ENCODE measurements around the gene CTNNA3.
"Not testable (repeated sequence)": the region's sequence is repeated elsewhere in the genome, so short reads cannot be mapped to it uniquely, and the experiment has no call there.

Gene CTNNA3

DNA sequence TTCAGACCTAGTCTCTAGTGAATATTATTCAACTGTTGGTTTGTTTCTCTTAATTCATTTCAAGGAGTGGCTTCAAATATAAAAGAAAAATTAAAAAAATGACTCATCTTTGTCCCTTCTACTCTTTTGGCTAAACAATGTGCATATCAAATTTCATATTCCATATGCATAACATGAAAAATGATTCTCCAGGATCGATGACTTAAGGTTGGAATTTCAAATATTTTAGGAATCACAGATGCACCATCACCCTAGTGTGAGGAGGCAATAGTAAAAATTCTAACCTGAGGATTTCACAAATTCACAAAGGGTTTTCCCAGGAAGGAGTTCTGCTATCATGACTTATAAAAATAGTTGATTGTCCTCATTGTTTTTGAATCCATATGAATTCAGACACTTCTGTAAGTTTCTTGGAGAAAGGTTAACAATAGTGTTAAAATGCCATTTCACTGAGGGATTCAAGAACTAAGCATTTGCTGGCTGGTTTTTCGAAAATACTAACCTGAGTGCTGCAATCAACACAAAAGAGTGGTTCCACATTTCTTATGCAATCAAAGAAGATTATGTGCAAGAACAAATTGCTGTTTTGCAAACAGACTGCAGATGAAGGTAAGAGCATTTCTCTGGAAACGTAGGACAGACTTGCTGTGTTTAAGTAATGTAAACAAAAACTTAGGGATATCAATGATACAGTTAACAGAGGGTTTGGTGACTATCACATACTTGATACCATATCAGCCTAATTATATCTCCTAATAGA lies 1317.7 kb downstream of the CTNNA3 start:
- no peak for DNase-seq (ENCODE audit: low read depth)

DNA sequence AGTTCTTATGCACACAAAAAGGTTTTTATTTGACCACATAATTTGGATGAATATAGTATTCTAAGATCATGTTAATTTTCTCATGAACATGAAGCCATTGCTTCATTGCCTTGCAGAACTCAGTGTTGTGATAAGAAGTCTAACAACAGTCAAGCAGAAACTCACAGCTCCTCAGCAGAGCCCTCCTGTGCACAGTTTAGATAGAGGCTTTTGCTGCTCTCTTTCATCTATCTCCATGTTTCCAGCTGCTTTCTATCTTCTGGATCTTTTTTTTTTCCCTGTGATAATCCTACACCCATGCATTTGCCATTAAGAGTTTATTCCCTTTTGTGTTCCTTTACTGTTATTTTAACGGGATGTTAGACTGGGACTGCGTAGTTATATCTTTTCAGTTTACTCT lies 1327.8 kb downstream of the CTNNA3 start:
- DNase-seq (ENCODE audit: low read depth): no peak

DNA sequence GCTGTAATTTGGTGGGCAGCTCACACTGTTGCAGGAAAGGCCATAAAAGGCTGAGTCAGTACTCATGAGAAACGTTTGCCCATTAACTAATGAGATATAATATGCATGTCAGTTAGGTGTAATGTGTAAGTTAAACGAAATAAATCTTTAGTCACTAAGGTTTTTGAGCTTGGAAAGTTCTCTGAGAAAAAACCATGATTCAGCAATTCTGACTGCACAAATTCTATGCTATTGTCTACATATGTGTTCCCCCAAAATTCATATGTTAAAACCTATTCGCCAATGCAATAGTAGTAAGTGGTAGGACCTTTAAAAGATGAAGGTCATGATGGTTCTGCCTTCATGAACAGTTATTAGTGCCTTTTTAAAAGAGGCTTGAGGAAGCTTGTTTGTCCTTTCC lies 1329.8 kb downstream of the CTNNA3 start:
- DNase-seq (ENCODE audit: low read depth): no peak

GRCh38 chr10:66365686-66366085 lies 1330.3 kb downstream of the CTNNA3 start:
- no peak for DNase-seq (ENCODE audit: low read depth)

DNA sequence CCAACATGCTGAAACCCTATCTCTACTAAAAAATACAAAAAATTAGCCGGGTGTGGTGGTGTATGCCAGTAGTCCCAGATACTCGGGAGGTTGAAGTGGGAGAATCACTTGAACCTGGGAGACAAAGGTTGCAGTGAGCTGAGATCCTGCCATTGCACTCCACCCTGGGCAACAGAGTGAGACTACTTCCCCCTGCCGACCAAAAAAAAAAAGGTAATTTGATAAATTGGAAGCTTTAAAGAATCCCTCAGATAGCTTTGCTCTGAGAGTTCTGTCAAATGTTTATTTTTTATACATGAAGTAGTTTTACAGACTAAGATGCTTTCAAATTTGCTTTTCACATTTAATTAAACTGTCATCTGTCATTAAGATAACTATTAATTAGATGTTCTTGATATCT lies 1333.5 kb downstream of the CTNNA3 start:
- DNase-seq (ENCODE audit: low read depth): no peak

GRCh38 chr10:66353822-66354221 lies 1342.2 kb downstream of the CTNNA3 start:
- DNase-seq (ENCODE audit: low read depth): not testable (repeated sequence)

DNA sequence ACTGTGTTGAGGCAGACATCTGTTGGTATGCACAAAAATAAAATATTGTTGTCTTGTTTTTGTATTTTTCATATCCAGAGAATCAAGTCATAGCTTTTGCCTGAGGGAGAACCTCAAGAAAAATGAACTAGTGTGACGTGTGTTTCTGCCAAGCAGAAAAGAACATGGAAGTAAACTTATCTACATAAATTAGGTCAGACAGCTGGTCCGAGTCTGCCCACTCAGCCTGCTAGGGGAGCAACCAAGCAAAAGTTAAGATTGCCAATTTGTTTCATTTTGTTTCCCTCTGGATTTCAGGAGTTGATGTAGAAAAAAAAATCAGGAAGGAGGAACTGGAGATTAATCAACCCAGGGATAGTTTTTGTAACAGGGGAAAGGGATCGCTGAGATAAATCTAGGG lies 1342.6 kb downstream of the CTNNA3 start:
- no peak for DNase-seq (ENCODE audit: low read depth)

DNA sequence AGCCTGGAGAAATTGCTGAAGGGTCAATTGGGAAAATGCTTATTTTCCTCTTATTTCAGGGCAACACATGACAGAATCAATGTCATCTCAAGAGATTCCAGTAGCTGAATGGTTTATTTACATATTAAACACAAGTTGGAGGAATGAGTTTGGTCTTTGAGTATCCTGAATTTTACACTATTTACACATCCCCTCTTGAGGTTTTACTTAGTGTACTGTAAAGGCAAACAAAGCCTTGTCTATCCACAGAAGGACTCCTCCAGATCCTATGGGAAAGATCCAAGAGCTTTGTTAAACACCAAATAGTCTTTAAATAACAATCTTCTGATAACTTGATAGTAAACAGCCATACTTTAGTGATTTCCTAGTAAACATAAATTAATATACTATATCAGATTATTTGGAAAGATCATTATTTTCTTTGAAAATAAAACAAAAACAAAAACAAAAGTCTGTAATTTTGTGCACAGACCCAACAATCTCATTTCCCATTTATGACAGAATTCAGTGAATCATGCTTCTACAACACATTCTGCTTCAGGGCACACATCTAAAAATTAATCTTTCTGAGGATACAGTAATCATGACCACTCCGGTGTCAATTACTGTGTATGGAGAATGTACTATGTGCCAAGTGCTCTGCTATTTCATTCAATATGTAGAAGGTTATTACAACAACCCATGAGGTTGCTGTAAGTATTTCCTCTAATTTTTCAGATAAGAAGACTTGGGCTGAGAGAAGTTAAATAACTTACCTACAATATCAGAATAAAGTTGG lies 1345.2 kb downstream of the CTNNA3 start:
- DNase-seq (ENCODE audit: low read depth): no peak

DNA sequence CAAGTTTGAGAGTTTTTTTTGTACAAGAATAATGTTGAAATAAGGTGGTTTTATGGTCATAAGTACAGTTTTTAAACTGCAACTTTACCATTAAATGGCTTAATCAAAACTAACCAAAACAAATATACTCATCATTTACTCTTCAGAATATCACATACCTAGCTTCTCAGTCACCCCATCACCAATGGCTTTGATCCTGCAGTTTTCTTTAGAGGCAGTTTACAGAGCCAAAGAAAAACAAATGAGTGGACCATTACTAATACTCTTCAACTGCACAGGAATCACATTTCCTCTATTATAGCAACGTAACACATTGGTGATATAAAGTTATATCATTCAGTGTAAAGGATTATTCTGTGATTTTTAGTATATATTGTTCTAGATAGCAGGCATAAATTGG lies 1346.3 kb downstream of the CTNNA3 start:
- DNase-seq (ENCODE audit: low read depth): no peak

DNA sequence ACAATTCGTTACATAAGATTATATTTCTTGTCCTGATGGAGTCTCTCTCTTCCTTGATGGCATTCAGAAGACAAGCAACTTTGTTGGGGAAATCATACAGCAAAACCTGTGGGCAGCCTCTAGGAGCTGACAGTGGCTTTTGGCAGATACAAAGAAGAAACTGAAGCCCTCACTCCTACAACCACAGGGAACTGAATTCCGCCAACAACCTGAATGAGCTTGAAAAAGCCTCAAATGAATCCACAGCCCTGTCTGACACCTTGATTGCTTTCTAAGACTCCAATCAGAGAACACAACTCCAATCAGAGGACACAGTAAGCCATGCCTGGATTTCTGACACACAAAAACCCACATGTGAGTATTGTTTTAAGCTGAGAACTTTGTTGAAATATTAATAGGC lies 1346.9 kb downstream of the CTNNA3 start:
- no peak for DNase-seq (ENCODE audit: low read depth)

GRCh38 chr10:66337211-66337610 lies 1358.8 kb downstream of the CTNNA3 start:
- no peak for DNase-seq (ENCODE audit: low read depth)

GRCh38 chr10:66336791-66337190 lies 1359.2 kb downstream of the CTNNA3 start:
- no peak for DNase-seq (ENCODE audit: low read depth)

DNA sequence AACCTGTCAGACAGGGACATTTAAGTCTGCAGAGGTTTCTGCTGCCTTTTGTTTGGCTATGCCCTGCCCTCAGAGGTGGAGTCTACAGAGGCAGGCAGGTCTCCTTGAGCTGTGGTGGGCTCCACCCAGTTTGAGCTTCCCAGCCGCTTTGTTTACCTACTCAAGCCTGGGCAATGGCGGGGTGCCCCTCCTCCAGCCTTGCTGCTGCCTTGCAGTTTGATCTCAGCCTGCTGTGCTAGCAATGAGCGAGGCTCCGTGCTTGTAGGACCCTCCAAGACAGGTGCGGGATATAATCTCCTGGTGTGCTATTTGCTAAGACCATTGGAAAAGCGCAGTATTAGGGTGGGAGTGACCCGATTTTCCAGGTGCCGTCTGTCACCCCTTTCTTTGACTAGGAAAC lies 1360.2 kb downstream of the CTNNA3 start:
- not testable (repeated sequence) for DNase-seq (ENCODE audit: low read depth)

DNA sequence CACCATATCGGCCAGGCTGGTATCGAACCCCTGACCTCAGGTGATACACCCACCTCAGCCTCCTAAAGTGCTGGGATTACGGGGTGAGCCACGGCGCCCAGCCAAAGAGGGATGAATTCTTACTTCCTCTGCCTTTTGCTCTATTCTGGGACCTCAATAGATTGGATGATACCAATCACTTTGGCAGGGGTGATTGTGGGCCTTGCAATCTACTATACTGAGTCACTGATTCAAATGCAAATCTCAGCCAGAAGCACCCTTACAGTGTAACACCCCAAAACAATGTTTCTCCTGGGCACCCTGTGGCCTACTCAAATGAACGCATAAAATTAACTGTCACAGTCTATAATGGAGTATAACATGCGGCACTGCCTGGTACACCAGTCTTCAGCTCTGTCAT lies 1366.8 kb downstream of the CTNNA3 start:
- DNase-seq (ENCODE audit: low read depth): no peak

GRCh38 chr10:66326876-66327275 lies 1369.1 kb downstream of the CTNNA3 start:
- DNase-seq (ENCODE audit: low read depth): no peak

DNA sequence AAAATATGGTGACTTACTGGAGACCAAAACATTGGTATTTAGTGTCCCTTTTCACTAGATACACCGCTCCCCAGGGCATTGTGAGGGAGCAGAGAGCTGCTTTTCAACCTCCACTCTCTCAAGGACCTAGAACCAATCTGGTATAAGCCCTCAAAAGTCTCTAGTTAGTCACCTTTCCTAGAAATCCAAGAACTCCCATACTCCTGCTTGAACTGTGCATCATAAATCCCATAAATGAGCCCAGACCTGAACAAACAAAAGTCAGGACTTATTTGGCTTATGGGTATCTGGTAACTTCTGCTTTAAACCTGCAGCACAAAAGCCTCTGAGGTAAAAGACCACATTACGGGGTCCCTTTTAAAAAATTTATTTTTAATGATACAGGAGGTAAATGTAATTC lies 1373.2 kb downstream of the CTNNA3 start:
- DNase-seq (ENCODE audit: low read depth): no peak

DNA sequence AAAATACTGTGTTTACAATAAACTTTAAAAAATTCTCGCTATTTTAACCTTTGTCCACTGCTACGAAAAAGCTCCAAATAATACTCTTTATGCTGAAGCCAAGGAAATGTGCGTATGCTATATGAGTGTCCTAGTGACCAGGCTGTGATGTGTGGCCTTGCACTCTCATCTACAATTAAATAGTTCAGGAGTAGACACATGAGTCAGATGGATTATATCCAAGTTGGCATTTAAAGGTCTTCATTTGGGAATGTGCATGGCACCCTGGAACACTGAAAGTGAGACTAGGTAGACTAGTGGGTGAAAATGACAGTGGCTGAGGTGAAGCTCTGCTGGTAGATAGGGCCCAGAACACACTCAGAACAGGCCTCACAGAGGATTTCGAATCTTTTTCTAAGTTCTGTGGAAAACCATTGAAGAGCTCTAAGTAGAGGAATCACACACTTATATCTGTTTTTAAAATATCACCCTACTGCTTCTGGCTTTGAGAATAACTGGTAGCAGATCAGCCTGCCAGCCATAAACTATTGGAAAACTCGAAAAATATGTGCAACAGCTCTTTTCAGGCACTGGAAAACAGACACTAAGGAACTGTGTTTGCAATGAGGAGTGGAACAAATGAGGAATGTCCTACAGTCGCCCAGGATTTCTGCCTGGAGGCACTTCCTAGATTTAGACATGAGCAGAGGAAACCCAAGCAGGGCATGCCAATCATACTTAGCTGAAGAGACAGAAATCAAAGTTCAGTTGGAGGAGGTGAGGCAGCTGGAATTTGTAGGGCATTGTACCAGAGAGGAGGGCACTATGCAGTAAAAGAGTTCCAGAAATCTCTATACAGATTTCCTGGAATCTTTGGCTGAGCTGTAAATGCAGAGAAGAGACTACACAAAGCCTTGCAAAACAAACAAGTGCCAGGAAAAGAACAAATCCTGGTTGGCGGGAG lies 1374.0 kb downstream of the CTNNA3 start:
- no peak for DNase-seq (ENCODE audit: low read depth)

- no peak for DNase-seq (ENCODE audit: low read depth)
Measured at GRCh38 chr10:66318761-66319160, 1377.2 kb downstream of the CTNNA3 start.

DNA sequence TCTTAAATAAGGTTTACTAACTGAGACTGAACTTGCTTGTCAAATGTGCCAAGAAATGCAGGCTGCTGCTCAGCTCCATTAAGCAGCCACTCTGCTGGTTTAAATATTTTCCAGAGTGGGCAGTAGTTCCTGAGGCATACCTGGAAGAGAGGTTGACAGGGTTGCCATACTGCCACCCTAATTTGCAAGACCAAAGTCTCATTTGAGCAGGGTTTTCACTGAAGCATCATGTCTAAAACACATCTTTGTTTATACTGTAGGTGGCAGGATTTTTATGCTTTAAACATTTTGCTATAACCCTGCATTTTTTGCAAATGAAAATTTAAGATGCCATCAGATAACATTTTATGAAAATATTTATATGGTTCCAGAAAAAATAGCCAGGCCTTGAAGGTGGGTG lies 1388.2 kb downstream of the CTNNA3 start:
- DNase-seq (ENCODE audit: low read depth): no peak

- no peak for DNase-seq (ENCODE audit: low read depth)
Measured at GRCh38 chr10:66301078-66301477, 1394.9 kb downstream of the CTNNA3 start.

GRCh38 chr10:66295602-66296001 lies 1400.4 kb downstream of the CTNNA3 start:
- DNase-seq (ENCODE audit: low read depth): no peak

GRCh38 chr10:66294538-66294937 lies 1401.5 kb downstream of the CTNNA3 start:
- no peak for DNase-seq (ENCODE audit: low read depth)
